ENCODE data around the gene CUL7. TPM values are rescaled to one million over a fixed set of nuclear protein-coding genes. Genes with fewer than 3 reads are reported as not detected.
"Not testable (repeated sequence)": the region's sequence is repeated elsewhere in the genome, so short reads cannot be mapped to it uniquely, and the experiment has no call there.

Gene CUL7
- total RNA-seq, 1 donor from 2014 or later: 12.0 TPM

DNA sequence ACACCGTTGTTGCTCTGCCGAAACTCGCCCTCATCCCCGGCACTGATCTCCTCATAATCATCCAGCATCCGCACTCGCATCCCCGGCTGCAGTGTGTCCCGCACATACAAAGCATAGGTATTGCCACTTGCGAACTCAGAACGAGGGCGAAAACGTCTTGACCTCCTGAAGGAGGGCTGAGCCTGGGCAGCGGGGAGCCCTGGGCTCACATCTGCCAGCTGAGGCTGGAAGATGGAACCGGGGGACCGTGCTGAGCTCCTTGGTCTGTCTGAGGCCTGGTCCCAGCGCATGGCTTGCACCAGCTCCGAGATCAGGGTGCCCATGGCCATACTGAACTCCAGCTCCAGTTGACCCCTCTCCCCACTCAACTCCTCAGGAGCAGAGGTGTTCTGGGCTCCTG is 2.7 kb downstream of the CUL7 start:
- intact Hi-C loops (cut with micrococcal nuclease): loop anchor here (10.0 kb wide), 2 partner anchors 464 to 486 kb away; partner anchors contain the start of genes LRRC73, POLR1C, UBR2 and YIPF3

DNA sequence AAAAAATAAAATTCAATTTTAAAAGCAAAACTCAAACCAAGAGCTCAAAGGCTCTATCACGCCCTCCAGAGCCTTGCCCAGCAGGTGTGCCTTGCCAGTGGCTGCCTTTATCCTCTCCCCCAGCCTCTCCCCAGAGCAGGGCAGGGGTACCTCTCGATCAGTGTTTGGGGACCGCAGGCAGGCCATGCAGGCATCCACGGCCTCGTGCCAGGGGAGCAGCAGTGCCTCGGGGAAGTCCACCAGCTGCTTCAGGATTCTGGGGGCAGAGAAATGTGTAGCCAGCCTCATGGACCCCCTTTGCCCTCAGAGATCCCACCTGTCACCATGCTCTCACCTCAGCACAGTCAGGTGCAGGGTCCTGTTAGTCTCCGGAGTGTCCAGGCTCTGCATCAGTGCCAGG is 5.7 kb downstream of the CUL7 start:
- intact Hi-C loops (cut with micrococcal nuclease): no loop called here

DNA sequence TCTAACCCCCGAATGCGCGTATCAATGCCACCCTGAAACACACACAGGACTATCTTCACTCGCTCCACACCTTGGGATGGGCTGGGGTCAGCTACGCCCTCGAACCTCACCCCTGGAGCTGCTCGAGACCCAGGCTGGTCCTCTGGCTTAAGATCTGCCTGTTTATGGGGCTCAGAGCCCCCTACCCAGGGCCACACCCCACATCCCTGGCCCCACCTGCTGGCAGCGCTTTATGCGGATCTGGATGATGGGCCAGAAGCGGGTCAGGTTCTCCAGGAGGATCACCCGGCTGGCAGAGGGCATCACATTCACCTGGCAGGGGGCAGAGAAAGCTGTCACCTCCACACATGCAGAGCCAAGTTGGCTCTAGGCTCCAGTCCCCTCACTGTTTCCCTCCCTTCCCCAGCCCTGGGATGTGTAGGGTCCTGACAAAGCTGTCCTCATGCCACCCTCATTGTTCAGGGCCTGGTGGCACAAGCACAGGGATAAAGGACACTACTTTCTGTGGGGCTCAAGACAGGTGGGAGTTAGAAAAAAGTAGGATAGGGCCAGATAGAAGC is 8.2 kb downstream of the CUL7 start:
- intact Hi-C loops (cut with micrococcal nuclease): no loop called here

GRCh38 chr6:43043310-43043709 is 10.3 kb downstream of the CUL7 start:
- intact Hi-C loops (cut with micrococcal nuclease): no loop called here

- intact Hi-C loops (cut with micrococcal nuclease): not testable (repeated sequence)
Measured at GRCh38 chr6:43041475-43041874, 12.2 kb downstream of the CUL7 start.

- intact Hi-C loops (cut with micrococcal nuclease): no loop called here
Measured at GRCh38 chr6:43040542-43041257, 13.0 kb downstream of the CUL7 start.

- intact Hi-C loops (cut with micrococcal nuclease): no loop called here
Measured at GRCh38 chr6:43038727-43039126, 14.9 kb downstream of the CUL7 start.

DNA sequence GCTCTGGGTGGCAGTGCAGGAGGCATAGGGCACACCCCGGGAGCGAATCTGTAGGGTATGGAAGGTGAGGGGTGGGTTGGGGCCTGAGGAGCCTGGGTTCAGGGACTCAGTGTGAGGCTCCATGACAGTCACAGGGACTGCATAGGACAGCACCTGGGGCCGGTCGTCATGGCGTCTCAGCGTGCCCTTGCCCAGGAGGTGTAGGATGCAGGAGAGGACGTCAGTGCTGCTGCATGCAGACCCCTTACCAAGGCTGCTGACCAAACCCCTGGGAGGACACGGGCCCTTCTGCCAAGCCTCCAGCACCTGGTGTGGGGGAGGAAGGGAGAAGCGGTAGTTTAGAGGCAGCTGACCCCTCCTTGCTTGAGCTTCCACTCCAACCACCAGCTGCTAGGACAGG is 15.9 kb downstream of the CUL7 start:
- intact Hi-C loops (cut with micrococcal nuclease): no loop called here

DNA sequence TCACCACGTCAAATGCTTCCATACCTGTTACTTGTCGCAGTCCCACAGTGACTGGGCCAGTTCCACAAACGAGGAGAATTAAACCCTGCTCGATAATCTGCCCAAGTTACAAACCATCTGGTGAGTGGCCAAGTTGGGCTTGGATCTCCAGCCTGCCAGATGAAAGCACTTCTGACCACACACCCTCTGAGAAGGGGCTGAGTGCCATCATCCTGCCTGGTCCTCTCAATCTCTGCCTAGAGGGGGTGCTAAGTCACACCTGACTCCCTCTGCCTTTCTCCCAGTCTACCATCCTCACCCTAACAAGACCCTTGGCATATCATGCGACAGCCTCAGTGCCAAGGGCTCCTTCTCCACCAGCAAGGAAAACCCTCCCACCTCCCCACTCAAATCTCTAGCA is 16.5 kb downstream of the CUL7 start:
- intact Hi-C loops (cut with micrococcal nuclease): no loop called here

- intact Hi-C loops (cut with micrococcal nuclease): no loop called here
Measured at GRCh38 chr6:43036712-43037111, 16.9 kb downstream of the CUL7 start.

GRCh38 chr6:43035495-43036194 is 18.0 kb downstream of the CUL7 start:
- intact Hi-C loops (cut with micrococcal nuclease): no loop called here

- intact Hi-C loops (cut with micrococcal nuclease): no loop called here
Measured at GRCh38 chr6:43034190-43034525, 19.5 kb downstream of the CUL7 start.

GRCh38 chr6:43033496-43034189 is 20.0 kb downstream of the CUL7 start:
- intact Hi-C loops (cut with micrococcal nuclease): no loop called here

GRCh38 chr6:43032326-43032725 is 21.3 kb downstream of the CUL7 start:
- intact Hi-C loops (cut with micrococcal nuclease): no loop called here

DNA sequence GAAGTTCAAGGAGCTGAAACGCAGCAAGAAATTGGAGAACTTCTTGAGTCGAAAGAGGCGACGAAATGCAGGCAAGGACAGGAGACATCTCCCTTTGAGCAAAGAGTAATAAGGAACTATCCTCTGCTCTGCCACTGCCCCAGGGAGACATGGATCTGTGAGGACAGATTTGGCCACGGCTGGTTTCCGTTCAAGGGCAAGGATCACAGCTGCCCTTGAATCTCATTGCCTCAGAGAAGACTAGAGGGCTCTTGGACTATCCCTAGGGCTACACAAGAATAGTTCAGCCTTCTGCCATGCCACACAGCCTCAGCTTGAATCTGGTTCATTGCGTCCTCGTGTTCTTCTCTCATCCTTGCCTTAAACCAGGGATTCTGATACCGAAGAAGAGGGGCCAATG is 24.5 kb downstream of the CUL7 start:
- intact Hi-C loops (cut with micrococcal nuclease): no loop called here

DNA sequence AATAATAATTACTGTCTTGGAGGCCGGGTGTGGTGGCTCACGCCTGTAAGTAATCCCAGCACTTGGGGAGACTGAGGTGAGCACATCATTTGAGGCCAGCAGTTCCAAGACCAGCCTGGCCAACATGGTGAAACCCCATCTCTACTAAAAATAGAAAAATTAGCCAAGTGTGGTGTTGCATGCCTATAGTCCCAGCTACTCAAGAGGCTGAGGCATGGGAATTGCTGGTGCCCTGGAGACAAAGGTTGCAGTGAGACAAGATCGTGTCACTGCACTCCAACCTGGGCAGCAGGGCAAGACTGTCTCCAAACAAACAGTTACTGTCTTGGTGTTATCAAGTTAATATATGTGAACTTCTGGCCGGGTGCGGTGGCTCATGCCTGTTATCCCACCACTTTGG is 27.3 kb downstream of the CUL7 start:
- intact Hi-C loops (cut with micrococcal nuclease): no loop called here

DNA sequence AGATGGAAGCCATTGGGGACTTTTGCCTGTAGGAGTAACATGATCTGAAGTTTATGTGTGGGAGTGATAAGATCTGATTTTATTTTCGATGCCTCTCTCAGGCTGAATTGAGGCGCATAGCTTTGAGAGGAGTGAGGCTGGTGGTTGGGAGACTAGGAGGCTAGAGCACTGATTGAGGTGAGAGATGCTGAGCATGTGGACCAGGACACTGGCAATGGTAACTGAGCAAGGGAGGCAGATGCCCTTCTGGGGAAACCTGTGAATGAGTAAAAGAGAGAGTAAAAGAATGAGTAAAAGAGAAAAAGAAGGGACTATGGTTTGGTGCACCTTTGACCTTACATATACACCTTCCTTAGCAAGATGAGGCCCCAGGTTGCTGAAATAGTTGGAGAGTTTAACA is 29.2 kb downstream of the CUL7 start:
- intact Hi-C loops (cut with micrococcal nuclease): no loop called here

GRCh38 chr6:43021270-43022047 is 32.2 kb downstream of the CUL7 start, which contains the start of gene RRP36:
Gene RRP36 (plus strand): TSS chr6:43021623. CDS start chr6:43021655, 32 bp downstream.
- intact Hi-C loops (cut with micrococcal nuclease): loop anchor here (1.0 kb wide), 1 partner anchor 7 kb away; the partner anchor contains the start of gene KLHDC3

- intact Hi-C loops (cut with micrococcal nuclease): no loop called here
Measured at GRCh38 chr6:43020847-43021246, 32.8 kb downstream of the CUL7 start.

- intact Hi-C loops (cut with micrococcal nuclease): no loop called here
Measured at GRCh38 chr6:43020052-43020705, 33.5 kb downstream of the CUL7 start.

GRCh38 chr6:43019152-43019551 is 34.5 kb downstream of the CUL7 start:
- intact Hi-C loops (cut with micrococcal nuclease): no loop called here

Measured in T-helper 2 cell treated with Interferon-gamma antibody and Interleukin-4, amounts not matched to agents 100 ng/mL and 5 ng/mL, for 36 hours (primary cell).